GM12874 (cell line): ENCODE measurements around the gene CCDC138.

Experiments used
- TF ChIP-seq, protein P1 (sequence below): IDR thresholded peaks from 2 replicates; pipeline ENCODE4 v1.5.1; 2011; ENCODE audit warnings: low read depth, mild to moderate bottlenecking, control low read depth, low read length, moderate library complexity; ENCODE audit not compliant: insufficient read depth

Gene CCDC138

GRCh38 chr2:108858894-108859293 is 72.3 kb downstream of the CCDC138 start:
- TF ChIP-seq, protein P1, sequence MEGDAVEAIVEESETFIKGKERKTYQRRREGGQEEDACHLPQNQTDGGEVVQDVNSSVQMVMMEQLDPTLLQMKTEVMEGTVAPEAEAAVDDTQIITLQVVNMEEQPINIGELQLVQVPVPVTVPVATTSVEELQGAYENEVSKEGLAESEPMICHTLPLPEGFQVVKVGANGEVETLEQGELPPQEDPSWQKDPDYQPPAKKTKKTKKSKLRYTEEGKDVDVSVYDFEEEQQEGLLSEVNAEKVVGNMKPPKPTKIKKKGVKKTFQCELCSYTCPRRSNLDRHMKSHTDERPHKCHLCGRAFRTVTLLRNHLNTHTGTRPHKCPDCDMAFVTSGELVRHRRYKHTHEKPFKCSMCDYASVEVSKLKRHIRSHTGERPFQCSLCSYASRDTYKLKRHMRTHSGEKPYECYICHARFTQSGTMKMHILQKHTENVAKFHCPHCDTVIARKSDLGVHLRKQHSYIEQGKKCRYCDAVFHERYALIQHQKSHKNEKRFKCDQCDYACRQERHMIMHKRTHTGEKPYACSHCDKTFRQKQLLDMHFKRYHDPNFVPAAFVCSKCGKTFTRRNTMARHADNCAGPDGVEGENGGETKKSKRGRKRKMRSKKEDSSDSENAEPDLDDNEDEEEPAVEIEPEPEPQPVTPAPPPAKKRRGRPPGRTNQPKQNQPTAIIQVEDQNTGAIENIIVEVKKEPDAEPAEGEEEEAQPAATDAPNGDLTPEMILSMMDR = no peak

DNA sequence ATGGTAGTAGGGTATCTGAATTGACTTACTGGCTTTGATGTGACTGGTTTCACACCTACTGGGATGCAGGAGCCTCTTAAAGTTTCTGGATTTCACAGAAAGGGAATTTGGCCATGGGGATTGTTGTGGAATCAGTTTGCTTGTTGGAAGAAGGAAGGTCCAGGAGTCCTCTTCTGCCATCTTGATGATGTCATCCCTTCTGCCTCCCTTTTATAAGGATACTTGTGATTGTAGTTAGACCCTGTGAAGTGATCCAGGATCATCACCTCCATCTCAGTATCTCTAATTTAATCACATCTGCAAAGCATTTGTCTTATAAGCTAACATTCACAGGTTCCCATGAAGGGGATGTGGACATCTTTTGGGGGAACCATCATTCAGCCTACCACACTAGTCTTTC is 79.5 kb downstream of the CCDC138 start:
- TF ChIP-seq, protein P1 = no peak

GRCh38 chr2:108868911-108869310 is 82.3 kb downstream of the CCDC138 start:
- TF ChIP-seq, protein P1 = no peak

GRCh38 chr2:108869542-108869941 is 83.0 kb downstream of the CCDC138 start:
- TF ChIP-seq, protein P1 = no peak

DNA sequence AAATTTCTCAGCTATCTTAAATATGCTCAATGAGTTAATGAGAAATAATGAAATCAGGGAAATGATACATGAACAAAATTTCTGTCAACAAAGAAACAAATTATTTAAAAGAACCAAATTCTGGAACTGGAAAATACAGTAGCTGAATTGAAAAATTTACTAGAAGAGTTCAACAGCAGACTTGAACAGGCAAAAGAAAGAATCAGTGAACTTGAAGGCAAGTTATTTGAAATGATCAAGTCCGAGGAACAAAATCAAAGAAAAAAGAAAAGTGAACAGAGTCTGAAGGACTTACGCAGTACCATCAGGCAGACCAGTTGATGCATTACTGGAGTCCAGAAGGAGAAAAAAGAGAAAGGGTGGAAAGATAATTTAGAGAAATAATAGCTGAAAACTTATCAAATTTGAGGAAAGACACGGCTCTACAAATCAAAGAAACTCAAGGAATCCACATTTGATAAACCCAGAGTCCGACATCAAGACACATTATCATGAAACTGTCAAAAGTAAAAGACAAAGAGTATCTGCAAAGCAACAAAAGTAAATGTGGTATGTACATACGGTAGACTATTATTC is 83.6 kb downstream of the CCDC138 start:
- TF ChIP-seq, protein P1 = no peak

DNA sequence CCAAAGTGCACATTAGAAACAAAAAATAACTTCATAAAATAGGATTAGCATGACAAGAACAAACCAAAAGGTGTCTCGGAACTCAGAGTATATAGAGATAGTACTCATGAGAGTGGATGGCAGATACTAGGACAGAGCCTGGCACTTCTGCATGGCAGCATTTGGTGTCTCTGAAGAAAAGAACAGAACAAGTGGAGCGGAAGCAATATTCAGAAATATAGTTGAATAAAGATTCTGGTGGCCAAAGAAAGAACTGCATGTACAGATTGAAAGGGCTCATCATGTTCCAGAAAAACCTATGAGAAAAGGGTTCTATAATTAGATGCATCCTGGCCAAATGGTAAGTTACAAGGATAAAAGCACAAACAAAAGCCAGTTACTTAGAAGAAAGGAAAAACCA is 90.9 kb downstream of the CCDC138 start:
- TF ChIP-seq, protein P1 = no peak

GRCh38 chr2:108878276-108878675 is 91.7 kb downstream of the CCDC138 start:
- TF ChIP-seq, protein P1 = no peak

DNA sequence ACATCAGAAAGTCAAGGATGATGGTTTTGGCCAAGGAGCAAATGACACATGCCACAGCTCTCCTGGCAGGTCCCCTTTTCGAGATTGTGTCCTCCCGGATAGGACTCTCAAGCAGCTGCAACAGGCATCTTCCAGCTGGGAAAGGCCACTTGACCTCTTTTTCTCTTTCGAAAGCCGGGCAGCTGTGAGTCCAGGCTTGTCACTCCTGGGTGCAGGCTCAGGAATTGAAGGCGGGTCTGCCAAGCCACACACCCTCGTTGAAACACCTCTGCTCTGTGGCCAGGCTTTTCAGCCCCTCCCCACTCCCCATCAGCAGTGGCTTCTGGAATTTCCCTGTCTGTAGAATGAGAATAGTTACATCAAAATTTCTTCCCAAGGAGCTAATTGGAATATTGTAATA is 98.0 kb downstream of the CCDC138 start:
- TF ChIP-seq, protein P1 = no peak
